Measurements from ENCODE around the gene CNTN5.

GRCh38 chr11:99671808-99672409 lies 651.2 kb downstream of the CNTN5 start:
- TF ChIP-seq EZH2 (IDR thresholded peaks at IDR 0.05; ENCODE audit: borderline replicate concordance): no peak
- no peak for TF ChIP-seq CTCF (IDR thresholded peaks at IDR 0.05; ENCODE audit: poor library complexity)
- no peak for TF ChIP-seq EZH2phosphoT487 (IDR thresholded peaks at IDR 0.05; ENCODE audit: low read depth, severe bottlenecking, unreplicated experiment)

All from hepatocyte (in vitro differentiated cells).